Ectodermal cell (in vitro differentiated cells): ENCODE results near the gene ITIH1.

ENCODE experiments used
- H3K27ac ChIP-seq: 2 replicates; pipeline ENCODE4 v1.7.0; 2013; ENCODE audit warnings: mild to moderate bottlenecking, low read depth, low read length; ENCODE audit not compliant: insufficient read depth, poor library complexity, severe bottlenecking
- H3K27me3 ChIP-seq: 2 replicates; pipeline ENCODE4 v1.7.0; 2013; ENCODE audit warnings: mild to moderate bottlenecking, low read length; ENCODE audit not compliant: insufficient read depth, control insufficient read depth, poor library complexity, severe bottlenecking
- H3K36me3 ChIP-seq: one replicate; pipeline ENCODE4 v1.7.0; 2013; ENCODE audit warnings: low read length; ENCODE audit not compliant: control insufficient read depth, insufficient read depth
- H3K4me1 ChIP-seq: one replicate; pipeline ENCODE4 v1.7.0; 2013; ENCODE audit warnings: low read length; ENCODE audit not compliant: control insufficient read depth, insufficient read depth
- H3K4me3 ChIP-seq: 2 replicates; pipeline ENCODE4 v1.7.0; 2013; ENCODE audit warnings: low read depth, low read length, control low read depth; ENCODE audit not compliant: insufficient read depth
- H3K9me3 ChIP-seq: 2 replicates; pipeline ENCODE4 v1.7.0; 2013; ENCODE audit warnings: mild to moderate bottlenecking, low read length, moderate library complexity; ENCODE audit not compliant: control insufficient read depth
- WGBS, 2 experiments: methylation state at CpG; one replicate each; pipeline ENCODE4 v1.1.7; 2013; ENCODE audit warnings: missing lambda C conversion rate in 2 of 2; 5-methylcytosine and 5-hydroxymethylcytosine counted together

Gene ITIH1

GRCh38 chr3:52752045-52752660 lies 25.2 kb upstream of the ITIH1 start:
- Histone ChIP-seq H3K27me3 (no peaks in the 10 kb centered on the region), H3K27ac (no peak overlapping the region), H3K4me1 (no peaks in the 10 kb centered on the region), H3K4me3 (no peak overlapping the region), H3K9me3 (no peaks in the 10 kb centered on the region), H3K36me3 (peaks cover 44% of the 10 kb centered on the region)
- 94 to 98% methylated on average over 3 of the region's 3 CpGs for WGBS, 2 experiments

- no peak overlapping the region for H3K4me3 ChIP-seq
- H3K4me1 ChIP-seq: no peaks in the 10 kb centered on the region
- no peaks in the 10 kb centered on the region for H3K27me3 ChIP-seq
- H3K27ac ChIP-seq: no peak overlapping the region
- peaks cover 39% of the 10 kb centered on the region for H3K36me3 ChIP-seq
- H3K9me3 ChIP-seq: no peaks in the 10 kb centered on the region
- 96 to 98% methylated on average over 4 of the region's 4 CpGs for WGBS, 2 experiments
Measured at GRCh38 chr3:52754373-52754772, 23.0 kb upstream of the ITIH1 start.

- Histone ChIP-seq H3K27ac (no peak overlapping the region), H3K36me3 (peaks cover 29% of the 10 kb centered on the region), H3K27me3 (no peaks in the 10 kb centered on the region), H3K4me1 (no peaks in the 10 kb centered on the region), H3K9me3 (no peaks in the 10 kb centered on the region), H3K4me3 (no peak overlapping the region)
- WGBS, 2 experiments: 95 to 100% methylated on average over 1 of the region's 1 CpG
Measured at GRCh38 chr3:52756141-52756540, 21.3 kb upstream of the ITIH1 start.

GRCh38 chr3:52763466-52763865 lies 13.9 kb upstream of the ITIH1 start:
- H3K36me3 ChIP-seq: peaks cover 41% of the 10 kb centered on the region
- no peaks in the 10 kb centered on the region for H3K27me3 ChIP-seq
- no peaks in the 10 kb centered on the region for H3K4me1 ChIP-seq
- H3K27ac ChIP-seq: no peak overlapping the region
- H3K4me3 ChIP-seq: no peak overlapping the region
- 91 to 96% methylated on average over 2 of the region's 2 CpGs for WGBS, 2 experiments
- no peaks in the 10 kb centered on the region for H3K9me3 ChIP-seq

- Histone ChIP-seq H3K9me3 (no peaks in the 10 kb centered on the region), H3K4me1 (no peaks in the 10 kb centered on the region), H3K36me3 (peaks cover 13% of the 10 kb centered on the region), H3K27ac (no peak overlapping the region), H3K4me3 (peak overlapping the region; percentile 74), H3K27me3 (no peaks in the 10 kb centered on the region)
- WGBS, 2 experiments: 21 to 22% methylated on average over 13 of the region's 13 CpGs
Measured at GRCh38 chr3:52769786-52770455, 7.5 kb upstream of the ITIH1 start.

- Histone ChIP-seq H3K27ac (peak within 1 kb of the TSS; percentile 78), H3K9me3 (no peaks in the 10 kb centered on the region), H3K27me3 (no peaks in the 10 kb centered on the region), H3K4me1 (no peaks in the 10 kb centered on the region), H3K36me3 (peaks cover 6% of the 10 kb centered on the region), H3K4me3 (peak within 1 kb of the TSS; percentile 74)
- 1% methylated on average over 67 of the region's 67 CpGs for WGBS, 2 experiments
Measured at GRCh38 chr3:52770496-52771333, 6.7 kb upstream of the ITIH1 start, which contains the start of gene NEK4. Gene NEK4 (minus strand): TSS chr3:52770940. CDS start chr3:52770746, 194 bp downstream.

GRCh38 chr3:52771334-52771681 lies 6.1 kb upstream of the ITIH1 start:
- Histone ChIP-seq H3K36me3 (peaks cover 2% of the 10 kb centered on the region), H3K9me3 (no peaks in the 10 kb centered on the region), H3K4me1 (no peaks in the 10 kb centered on the region), H3K27me3 (no peaks in the 10 kb centered on the region), H3K27ac (peak overlapping the region; percentile 65), H3K4me3 (peak overlapping the region; percentile 74)
- WGBS, 2 experiments: 63 to 69% methylated on average over 5 of the region's 5 CpGs

- H3K36me3 ChIP-seq: no peaks in the 10 kb centered on the region
- H3K27me3 ChIP-seq: no peaks in the 10 kb centered on the region
- H3K4me3 ChIP-seq: no peak overlapping the region
- no peaks in the 10 kb centered on the region for H3K9me3 ChIP-seq
- no peaks in the 10 kb centered on the region for H3K4me1 ChIP-seq
- WGBS, 2 experiments: 91 to 94% methylated on average over 10 of the region's 10 CpGs
- no peak overlapping the region for H3K27ac ChIP-seq
Measured at GRCh38 chr3:52771702-52772101, 5.7 kb upstream of the ITIH1 start.

GRCh38 chr3:52773361-52774065 lies 3.9 kb upstream of the ITIH1 start:
- Histone ChIP-seq H3K36me3 (no peaks in the 10 kb centered on the region), H3K4me3 (no peak overlapping the region)
- 93 to 94% methylated on average over 12 to 13 of the region's 13 CpGs for WGBS, 2 experiments

More at GRCh38 chr3:52773361-52774065, 3.9 kb upstream of the ITIH1 start:
- Histone ChIP-seq H3K4me1 (no peaks in the 10 kb centered on the region), H3K9me3 (no peaks in the 10 kb centered on the region), H3K27ac (no peak overlapping the region), H3K27me3 (no peaks in the 10 kb centered on the region)
